IMR-90 (cell line): ENCODE measurements around the gene DPEP3. TPM values are rescaled to one million over a fixed set of nuclear protein-coding genes. Genes with fewer than 3 reads are reported as not detected.

Experiments used
- ATAC-seq: fragments of 200-7000 bp; cut with Tn5 transposase; 2 replicates; pipeline ENCODE4 v1.9.1; 2020; ENCODE audit warnings: low read depth, mild to moderate bottlenecking, moderate library complexity
- BruUV-seq: library from RNA; stranded (reverse); fragments of 400-500 nt; replicated peaks from 2 replicates; lab custom pipeline; 2021; lab: Mats Ljungman, UMichigan
- CTCF ChIA-PET: fragments of 300-600 bp; formaldehyde crosslinking; extraction: SDS; loops from one replicate; lab custom pipeline; 2021; ENCODE audit warnings: antibody characterized with exemption; lab: Yijun Ruan, JAX
- POLR2A ChIA-PET: fragments of 300-600 bp; sonication (Branson Sonifier 250); formaldehyde crosslinking; loops from one replicate; lab custom pipeline; 2022; ENCODE audit warnings: antibody characterized with exemption; ENCODE audit not compliant: unreplicated experiment; lab: Charles Lee
- DNase-seq: peaks from one replicate; pipeline ENCODE4 v3.0.0; 2013
- H2AFZ ChIP-seq: replicated peaks from 2 replicates; pipeline ENCODE3; 2013; ENCODE audit warnings: low read length, mild to moderate bottlenecking; ENCODE audit not compliant: poor library complexity
- H2AK5ac ChIP-seq: 2 replicates; pipeline ENCODE4 v1.6.1; 2013; ENCODE audit warnings: low read depth, low read length, inconsistent platforms
- H2AK9ac ChIP-seq: replicated peaks from 2 replicates; pipeline ENCODE3; 2013; ENCODE audit warnings: mild to moderate bottlenecking, low read depth, low read length, moderate library complexity; ENCODE audit not compliant: poor library complexity
- H2BK120ac ChIP-seq: 2 replicates; pipeline ENCODE4 v1.6.1; 2013; ENCODE audit warnings: low read depth, low read length, inconsistent platforms
- H2BK15ac ChIP-seq: 3 replicates; pipeline ENCODE4 v1.6.1; 2013; ENCODE audit warnings: low read depth, low read length, inconsistent platforms
- H2BK20ac ChIP-seq: 2 replicates; pipeline ENCODE4 v1.6.1; 2013; ENCODE audit warnings: low read depth, mild to moderate bottlenecking, inconsistent platforms, low read length, moderate library complexity
- H2BK5ac ChIP-seq: 2 replicates; pipeline ENCODE4 v1.6.1; 2013; ENCODE audit warnings: mild to moderate bottlenecking, low read depth, low read length, inconsistent platforms; ENCODE audit not compliant: poor library complexity, severe bottlenecking
- H3K14ac ChIP-seq: replicated peaks from 2 replicates; pipeline ENCODE4 v1.6.1; 2013; ENCODE audit warnings: low read depth, low read length, inconsistent platforms
- H3K18ac ChIP-seq: 2 replicates; pipeline ENCODE4 v1.6.1; 2013; ENCODE audit warnings: low read depth, low read length, control low read depth
- H3K23ac ChIP-seq: 2 replicates; pipeline ENCODE4 v1.6.1; 2013; ENCODE audit warnings: low read depth, low read length, inconsistent platforms
- H3K27ac ChIP-seq: 2 replicates; pipeline ENCODE4 v1.5.1; 2013; ENCODE audit warnings: mild to moderate bottlenecking, control low read depth, low read length; ENCODE audit not compliant: insufficient read depth
- H3K27me3 ChIP-seq: 2 replicates; pipeline ENCODE4 v1.6.1; 2013; ENCODE audit warnings: low read length; ENCODE audit not compliant: control insufficient read depth, insufficient read depth
- H3K36me3 ChIP-seq: 2 replicates; pipeline ENCODE4 v1.6.1; 2013; ENCODE audit warnings: low read length, mixed read lengths; ENCODE audit not compliant: control insufficient read depth, insufficient read depth
- H3K4ac ChIP-seq: 2 replicates; pipeline ENCODE4 v1.6.1; 2013; ENCODE audit warnings: low read depth, low read length, inconsistent platforms
- H3K4me1 ChIP-seq: 2 replicates; pipeline ENCODE4 v1.6.1; 2013; ENCODE audit warnings: low read length, mixed read lengths; ENCODE audit not compliant: control insufficient read depth, insufficient read depth
- H3K4me2 ChIP-seq: 2 replicates; pipeline ENCODE4 v1.6.1; 2013; ENCODE audit warnings: low read depth, mild to moderate bottlenecking, control low read depth, low read length, moderate library complexity
- H3K4me3 ChIP-seq: 2 replicates; pipeline ENCODE4 v1.5.1; 2013; ENCODE audit warnings: low read depth, mild to moderate bottlenecking, control low read depth, low read length, moderate library complexity; ENCODE audit not compliant: insufficient read depth
- H3K56ac ChIP-seq: 2 replicates; pipeline ENCODE4 v1.6.1; 2013; ENCODE audit warnings: low read length, inconsistent platforms; ENCODE audit not compliant: insufficient read depth; ENCODE audit errors: extremely low read depth
- H3K79me1 ChIP-seq, 2 experiments: 2 replicates each; pipeline ENCODE4 v1.6.1; 2013; ENCODE audit warnings: low read length in 2 of 2, inconsistent platforms in 1 of 2, low read depth in 1 of 2
- H3K9ac ChIP-seq: 2 replicates; pipeline ENCODE4 v1.6.1; 2013; ENCODE audit warnings: low read depth, low read length, control low read depth
- H3K9me1 ChIP-seq: 2 replicates; pipeline ENCODE4 v1.6.1; 2013; ENCODE audit warnings: low read length, inconsistent platforms; ENCODE audit not compliant: insufficient read depth
- H3K9me3 ChIP-seq: 2 replicates; pipeline ENCODE4 v1.6.1; 2013; ENCODE audit warnings: low read length; ENCODE audit not compliant: control insufficient read depth, insufficient read depth
- H4K20me1 ChIP-seq: 2 replicates; pipeline ENCODE4 v1.6.1; 2013; ENCODE audit warnings: low read length, inconsistent platforms; ENCODE audit not compliant: insufficient read depth
- H4K5ac ChIP-seq: 2 replicates; pipeline ENCODE4 v1.6.1; 2013; ENCODE audit warnings: mild to moderate bottlenecking, low read depth, low read length, control low read depth
- H4K8ac ChIP-seq, 2 experiments: 2 replicates each; pipeline ENCODE4 v1.6.1; 2013; ENCODE audit warnings: low read depth in 2 of 2, low read length in 2 of 2, control low read depth in 1 of 2, inconsistent platforms in 1 of 2
- H4K91ac ChIP-seq: 2 replicates; pipeline ENCODE4 v1.6.1; 2013; ENCODE audit warnings: low read depth, low read length, inconsistent platforms; ENCODE audit not compliant: insufficient read depth
- FOS ChIP-seq: fragments of 150-350 bp; IDR thresholded peaks from 2 replicates; pipeline ENCODE4 v1.6.1; 2016; ENCODE audit warnings: low read depth, low read length
- POLR2A ChIP-seq: IDR thresholded peaks from 2 replicates; pipeline ENCODE4 v1.6.1; 2012; ENCODE audit warnings: mild to moderate bottlenecking, low read depth, low read length
- WGBS, 2 experiments: methylation state at CpG; one replicate each; pipeline versions ENCODE4 v1.1.5 to v1.1.7; 2013; ENCODE audit warnings: missing lambda C conversion rate in 2 of 2; ENCODE audit not compliant: insufficient read length in 1 of 2; ENCODE audit errors: extremely low coverage in 2 of 2; 5-methylcytosine and 5-hydroxymethylcytosine counted together
- dilution Hi-C: fragments of 300-500 bp; cut with HindIII; formaldehyde crosslinking; loops from one replicate; pipeline ENCODE4 v1.14.3; 2018; ENCODE audit warnings: low sequenced_read_pairs; ENCODE audit not compliant: unreplicated experiment
- in situ Hi-C: fragments of 300-500 bp; cut with MboI; formaldehyde crosslinking; loops from 3 replicates; pipeline ENCODE4 v1.14.3; 2019; ENCODE audit warnings: low sequenced_read_pairs, inconsistent platforms, mixed read lengths
- intact Hi-C: fragments of 100-400 bp; cut with micrococcal nuclease; formaldehyde crosslinking; loops from 2 replicates; pipeline ENCODE4 v1.10.0; 2022
- polyA plus RNA-seq, 3 experiments: library from polyadenylated mRNA; depleted of rRNA; stranded (reverse); fragments of >200 nt; gene quantifications; 2 replicates each; pipeline ENCODE4 v1.2.3, GENCODE V29; 2012; ENCODE audit warnings: low replicate concordance in 1 of 3
- total RNA-seq: library from RNA; depleted of rRNA; stranded (reverse); fragments of >200 nt; gene quantifications from 2 replicates; pipeline ENCODE4 v1.2.3, GENCODE V29; 2012
- TF ChIP-seq, protein P1 (sequence below): fragments of 150-350 bp; IDR thresholded peaks from 2 replicates; pipeline ENCODE4 v1.6.1; 2017; ENCODE audit warnings: mild to moderate bottlenecking, antibody characterized with exemption, low read length, low read depth

Gene DPEP3
- total and polyA plus RNA-seq, 2 of the 4 experiments (the other 2 are of a cell fraction) = not detected

DNA sequence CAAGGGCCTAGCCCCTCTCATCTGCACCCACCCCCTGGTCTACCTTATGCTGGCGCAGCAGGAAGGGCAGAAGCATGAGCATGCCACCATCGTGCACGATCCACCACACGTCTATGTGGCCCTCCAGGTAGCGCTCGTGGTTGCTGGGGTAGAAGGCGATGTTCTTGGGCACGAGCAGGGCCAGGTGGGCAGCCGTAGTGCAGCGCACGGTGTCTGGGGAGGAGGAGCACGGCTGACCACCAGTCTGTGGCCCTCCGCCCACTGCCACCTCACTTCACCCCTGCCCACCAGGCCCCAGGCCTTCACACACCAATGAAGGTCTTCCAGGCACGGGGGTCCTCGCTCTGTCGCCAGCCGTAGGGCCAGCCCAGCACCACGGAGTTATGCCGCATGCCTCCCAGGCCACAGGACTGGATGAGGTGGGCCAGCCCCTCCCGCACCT lies 34.1 kb downstream of the DPEP3 start:
- H3K36me3 ChIP-seq = peaks cover 97% of the 10 kb centered on the region
- in situ Hi-C loops (loop anchor here (25.0 kb wide), 1 partner anchor 409 kb away; the partner anchor contains the start of gene RIPOR1), dilution Hi-C loops (no loop called here), intact Hi-C loops (no loop called here)
- BruUV-seq = no TSS peak
- DNase-seq = no peak
- no peaks in the 10 kb centered on the region for H3K27me3 ChIP-seq
- no peak overlapping the region for H2BK15ac ChIP-seq
- no peak overlapping the region for H3K4me3 ChIP-seq
- no peak overlapping the region for H3K56ac ChIP-seq
- no peak overlapping the region for H2AK5ac ChIP-seq
- no peaks in the 10 kb centered on the region for H3K4me1 ChIP-seq
- TF ChIP-seq POLR2A = no peak
- TF ChIP-seq, protein P1, sequence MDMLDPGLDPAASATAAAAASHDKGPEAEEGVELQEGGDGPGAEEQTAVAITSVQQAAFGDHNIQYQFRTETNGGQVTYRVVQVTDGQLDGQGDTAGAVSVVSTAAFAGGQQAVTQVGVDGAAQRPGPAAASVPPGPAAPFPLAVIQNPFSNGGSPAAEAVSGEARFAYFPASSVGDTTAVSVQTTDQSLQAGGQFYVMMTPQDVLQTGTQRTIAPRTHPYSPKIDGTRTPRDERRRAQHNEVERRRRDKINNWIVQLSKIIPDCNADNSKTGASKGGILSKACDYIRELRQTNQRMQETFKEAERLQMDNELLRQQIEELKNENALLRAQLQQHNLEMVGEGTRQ = no peak
- TF ChIP-seq FOS = no peak
- H3K4ac ChIP-seq = no peak overlapping the region
- WGBS, 2 experiments = 95% methylated on average over 4 of the region's 20 CpGs; no CpG with 5 or more reads in 1 of the 2 experiments
- peaks cover 63% of the 10 kb centered on the region for H4K20me1 ChIP-seq
- no peak overlapping the region for H2BK120ac ChIP-seq
- H3K27ac ChIP-seq = no peak overlapping the region
- ATAC-seq = no peak
- H3K23ac ChIP-seq = no peak overlapping the region
- H3K18ac ChIP-seq = no peak overlapping the region
- no peak overlapping the region for H3K4me2 ChIP-seq
- CTCF ChIA-PET = no interaction called here
- no peak overlapping the region for H4K91ac ChIP-seq
- H4K8ac ChIP-seq = no peak overlapping the region
- no peak overlapping the region for H2BK20ac ChIP-seq
- H2AK9ac ChIP-seq = no peak overlapping the region
- H3K9me3 ChIP-seq = no peaks in the 10 kb centered on the region
- H3K9me1 ChIP-seq = no peaks in the 10 kb centered on the region; the same call in 1 of the 2 replicates
- H2BK5ac ChIP-seq = no peak overlapping the region
- H3K79me1 ChIP-seq = peaks cover 15 to 88% of the 10 kb centered on the region in 2 experiments
- peak overlapping the region; percentile 6 for H2AFZ ChIP-seq
- POLR2A ChIA-PET = no interaction called here
- no peak overlapping the region for H3K9ac ChIP-seq
- H4K5ac ChIP-seq = no peak overlapping the region
- H3K14ac ChIP-seq = no peak overlapping the region
